Measurements from ENCODE around the gene PRMT1. TPM values are rescaled to one million over a fixed set of nuclear protein-coding genes. Genes with fewer than 3 reads are reported as not detected.

PRMT1 gene
- total and polyA plus RNA-seq, 2 of the 13 experiments (the other 11 are each of a cell fraction or from before 2014, with no cell fraction given): 324 to 374 TPM

- TF ChIP-seq ZNF713 (CRISPR knock-in tag; IDR thresholded peaks at IDR 0.05) (no peak), ZSCAN22 (CRISPR knock-in tag; IDR thresholded peaks at IDR 0.05) (no peak), TRIM22 (IDR thresholded peaks at IDR 0.05) (no peak), HOXA3 (CRISPR knock-in tag; IDR thresholded peaks at IDR 0.05) (peak; percentile 69; the same call in 1 of the 2 replicates), EED (CRISPR knock-in tag; IDR thresholded peaks at IDR 0.05) (no peak), ZC3H13 (CRISPR knock-in tag; IDR thresholded peaks at IDR 0.05) (peak; percentile 84; the same call in 1 of the 2 replicates), ZBTB42 (CRISPR knock-in tag; IDR thresholded peaks at IDR 0.05) (no peak), TERF1 (CRISPR knock-in tag; IDR thresholded peaks at IDR 0.05) (no peak), ZNF878 (CRISPR knock-in tag; IDR thresholded peaks at IDR 0.05) (no peak), HMGXB4 (CRISPR knock-in tag; IDR thresholded peaks at IDR 0.05; ENCODE audit: borderline replicate concordance in 1 of 2, low read depth in 1 of 2) (peak; percentile 90 to 91; a peak in 3 of 4 replicates), MNT (IDR thresholded peaks at IDR 0.05) (no peak), KAT2B (IDR thresholded peaks at IDR 0.05; ENCODE audit: borderline replicate concordance, low read depth, low read length) (no peak), ZNF562 (CRISPR knock-in tag; IDR thresholded peaks at IDR 0.05; ENCODE audit: borderline replicate concordance) (no peak), NPAS2 (CRISPR knock-in tag; IDR thresholded peaks at IDR 0.05; ENCODE audit: borderline replicate concordance) (no peak), ZMAT5 (CRISPR knock-in tag; IDR thresholded peaks at IDR 0.05; ENCODE audit: borderline replicate concordance, low read depth) (no peak), TFE3 (CRISPR knock-in tag; IDR thresholded peaks at IDR 0.05) (0 out of 2 replicates have a peak, but pooled peaks have one; percentile 34), DNMT1 (CRISPR knock-in tag; IDR thresholded peaks at IDR 0.05) (no peak), DPF2 (CRISPR knock-in tag; IDR thresholded peaks at IDR 0.05; ENCODE audit: borderline replicate concordance, low read depth) (no peak), RBM22 (optimal IDR thresholded peaks at IDR 0.05; ENCODE audit: low read length) (no peak)
Measured at GRCh38 chr19:49672131-49672919, 4.7 kb upstream of the PRMT1 start (continued).

All from HepG2 (cell line).